ENCODE measurements around the gene OSBPL6.

DNA sequence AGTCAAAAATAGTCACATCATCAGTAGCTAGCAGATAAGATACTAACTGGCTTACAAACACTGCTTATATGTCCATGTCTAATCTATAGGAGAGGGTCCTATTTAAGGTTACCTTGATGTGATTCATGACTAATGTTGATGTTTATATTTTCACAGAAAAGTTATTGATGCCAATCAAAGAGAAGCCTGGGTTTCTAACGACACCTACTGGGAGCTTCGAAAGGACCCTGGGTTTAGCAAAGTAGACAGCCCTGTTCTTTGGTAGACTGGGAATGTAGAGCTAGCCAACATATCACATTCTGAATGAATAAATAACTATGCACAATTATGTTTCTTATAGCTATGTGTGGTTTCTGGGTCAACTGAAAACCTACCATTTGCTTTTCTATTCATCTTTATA, 201.0 kb downstream of the OSBPL6 start:
- TF ChIP-seq CTCF (IDR thresholded peaks at IDR 0.05 in 4 of 5, conservative IDR thresholded peaks at IDR 0.05 in 1 of 5), result no peak
- no peak for TF ChIP-seq POLR2A (IDR thresholded peaks at IDR 0.05)

All from gastrocnemius medialis (tissue), 4 donors.